Hematopoietic multipotent progenitor cell treated with erythropoietin and hydrocortisone succinate and interleukin-3 and kit ligand, for 6 days (in vitro differentiated cells): ENCODE measurements around the gene ZNF160.
"Not testable (repeated sequence)": the region's sequence is repeated elsewhere in the genome, so short reads cannot be mapped to it uniquely, and the experiment has no call there.

Experiments used
- DNase-seq: peaks from one replicate; pipeline ENCODE4 v3.0.0-alpha.2; 2015

ZNF160 gene

DNA sequence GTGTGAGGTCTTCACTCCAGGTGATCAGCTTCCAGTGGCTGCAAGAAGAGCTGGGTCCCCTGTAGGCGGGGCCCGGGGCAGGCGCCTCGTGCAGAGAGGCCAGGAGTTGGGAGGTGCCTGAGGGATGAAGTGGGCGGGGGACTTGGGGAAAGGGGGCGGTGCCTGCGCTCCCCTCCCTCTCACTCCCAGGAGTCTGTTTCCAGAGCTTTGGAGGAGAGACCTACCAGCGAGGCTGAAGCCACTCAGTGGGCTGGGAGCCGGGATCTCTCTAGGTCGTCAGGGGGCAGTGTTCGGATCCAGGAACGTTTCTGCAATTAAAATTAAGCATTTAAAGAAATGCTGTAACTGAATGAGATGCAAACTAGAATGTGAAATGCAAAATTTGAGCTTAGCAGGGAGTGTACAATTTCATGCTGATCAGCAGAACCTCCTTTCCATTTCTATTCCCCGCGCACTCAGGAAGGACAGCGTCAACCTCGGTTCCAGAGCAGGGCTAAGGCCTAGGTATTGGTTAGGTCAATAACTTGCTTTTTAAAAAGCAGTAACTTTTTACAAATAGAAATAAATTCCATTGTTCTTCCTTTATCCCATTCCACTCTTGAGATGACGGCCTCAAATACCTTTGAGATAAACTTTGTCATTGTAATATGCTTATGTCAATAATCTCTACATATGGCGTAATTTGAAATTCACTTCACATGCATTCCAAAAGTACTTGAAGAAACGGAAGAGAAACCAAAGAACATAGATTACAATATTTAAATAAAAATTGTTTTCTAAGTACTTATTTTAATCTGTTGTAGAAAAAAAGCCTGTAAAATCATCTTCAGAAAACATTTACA is 11.6 kb downstream of the ZNF160 start:
- DNase-seq = no peak

DNA sequence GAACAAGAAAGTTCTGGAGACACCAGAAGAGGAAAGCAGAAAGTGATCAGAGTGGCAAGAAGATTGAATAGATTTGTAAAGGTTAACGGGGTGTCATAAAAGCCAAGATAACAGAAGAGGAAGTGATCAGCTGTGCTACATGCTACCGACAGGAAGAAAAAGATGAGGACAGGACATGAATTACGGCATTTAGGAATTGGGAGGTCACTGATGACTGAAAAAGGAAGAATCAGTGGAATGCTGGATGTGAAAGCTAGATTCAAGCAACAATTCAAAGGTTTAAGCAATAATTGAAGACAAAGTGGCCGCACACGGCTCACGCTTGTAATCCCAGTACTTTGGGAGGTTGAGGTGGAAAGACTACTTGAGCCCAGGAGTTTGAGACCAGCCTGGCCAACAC is 15.1 kb downstream of the ZNF160 start:
- DNase-seq = peak; percentile 7

DNA sequence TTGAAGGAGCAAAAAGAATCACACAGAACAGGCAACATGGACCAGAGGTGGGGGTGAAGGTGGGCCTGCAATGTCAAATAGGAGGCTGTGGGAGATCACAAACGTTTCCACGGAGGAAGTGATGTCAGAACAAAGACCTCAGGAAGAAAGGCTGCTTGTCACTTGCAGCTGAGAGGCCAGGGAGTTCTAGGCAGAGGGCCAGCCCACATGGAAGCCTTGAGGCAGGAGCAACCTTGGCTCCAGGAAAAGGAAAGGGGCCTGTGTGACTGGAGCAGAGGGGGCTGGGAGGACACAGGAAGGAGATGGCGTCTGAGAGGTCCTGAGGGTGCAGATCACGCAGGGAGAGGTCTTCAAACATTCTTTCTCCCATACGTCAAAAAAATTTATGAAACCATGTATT is 16.3 kb downstream of the ZNF160 start:
- DNase-seq = no peak

GRCh38 chr19:53085496-53085895 is 17.7 kb downstream of the ZNF160 start:
- DNase-seq = no peak

- DNase-seq = no peak
Observed at GRCh38 chr19:53082929-53083328, 20.3 kb downstream of the ZNF160 start.

DNA sequence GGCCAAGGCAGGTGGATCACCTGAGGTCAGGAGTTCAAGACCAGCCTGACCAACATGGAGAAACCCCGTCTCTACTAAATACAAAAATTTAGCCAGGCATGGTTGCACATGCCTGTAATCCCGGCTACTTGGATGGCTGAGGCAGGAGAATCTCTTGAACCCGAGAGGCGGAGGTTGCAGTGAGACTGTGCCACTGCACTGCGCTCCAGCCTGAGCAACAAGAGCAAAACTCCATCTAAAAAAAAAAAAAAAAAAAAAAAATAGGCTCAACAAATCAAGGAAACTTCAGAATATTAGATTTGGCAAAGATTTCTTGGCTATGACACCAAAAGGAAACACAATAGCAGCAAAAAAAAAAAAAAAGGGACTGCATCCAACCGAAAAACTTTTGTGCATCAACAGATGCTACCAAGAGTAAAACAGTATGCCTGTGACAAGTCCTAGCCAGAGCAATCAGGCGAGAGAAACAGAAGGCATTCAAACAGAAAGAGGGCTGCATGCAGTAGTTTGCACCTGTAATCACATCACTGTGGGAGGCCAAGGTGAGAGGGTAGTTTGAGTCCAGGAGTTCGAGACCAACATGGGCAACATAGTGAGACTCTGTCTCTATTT is 23.8 kb downstream of the ZNF160 start:
- no peak for DNase-seq

DNA sequence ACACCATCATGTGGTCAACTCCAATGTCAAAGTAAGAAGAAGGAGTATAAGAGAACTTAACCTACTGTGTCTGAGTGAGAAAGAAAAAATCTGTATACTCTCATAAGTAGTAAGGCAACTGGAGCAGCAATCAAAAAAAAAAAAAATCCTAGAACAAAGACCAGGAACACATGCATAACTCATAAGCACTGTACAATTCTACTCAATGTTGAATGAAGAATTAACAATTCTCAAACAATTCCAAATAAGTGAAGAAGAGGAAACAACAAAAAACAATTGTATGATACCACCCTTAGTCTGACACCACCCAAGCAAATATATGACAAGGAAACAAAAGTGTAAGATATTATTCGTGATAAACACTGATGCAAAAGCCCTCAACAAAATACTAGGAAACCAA is 24.6 kb downstream of the ZNF160 start:
- no peak for DNase-seq

DNA sequence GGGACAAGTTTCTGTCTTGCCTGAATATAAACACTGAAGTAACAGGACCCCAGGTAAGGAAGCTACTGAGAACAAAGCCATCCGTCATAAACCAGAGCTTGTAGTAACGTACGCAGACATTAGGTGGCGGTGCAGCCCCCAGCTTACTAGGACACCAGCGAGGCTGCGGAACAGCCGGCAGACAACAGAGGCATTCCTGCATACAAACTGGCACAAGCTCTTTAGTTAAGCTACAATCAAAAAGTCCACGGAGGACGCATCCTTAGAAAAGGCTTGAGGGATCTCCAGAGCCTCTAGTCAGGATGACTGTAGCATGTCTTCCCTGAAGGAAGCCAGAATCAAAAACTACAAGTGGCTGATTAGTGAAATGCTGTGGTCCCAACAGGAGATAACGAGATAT is 26.2 kb downstream of the ZNF160 start:
- DNase-seq = peak; percentile 7

DNA sequence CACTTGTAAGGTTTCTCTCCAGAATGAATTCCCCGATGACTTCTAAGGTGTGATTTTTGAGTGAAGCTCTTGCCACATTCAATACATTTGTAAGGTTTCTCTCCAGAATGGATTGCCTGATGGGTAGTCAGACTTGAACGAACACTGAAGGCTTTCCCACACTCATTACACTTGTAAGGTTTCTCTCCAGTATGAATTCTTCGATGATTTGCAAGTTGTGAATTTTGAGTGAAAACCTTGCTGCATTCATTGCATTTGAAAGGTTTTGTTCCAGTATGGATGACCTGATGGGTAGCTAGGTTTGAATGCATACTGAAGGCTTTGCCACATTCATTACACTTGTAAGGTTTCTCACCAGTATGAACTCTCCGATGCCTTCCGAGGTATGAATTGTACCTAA is 34.4 kb downstream of the ZNF160 start:
- DNase-seq = no peak

DNA sequence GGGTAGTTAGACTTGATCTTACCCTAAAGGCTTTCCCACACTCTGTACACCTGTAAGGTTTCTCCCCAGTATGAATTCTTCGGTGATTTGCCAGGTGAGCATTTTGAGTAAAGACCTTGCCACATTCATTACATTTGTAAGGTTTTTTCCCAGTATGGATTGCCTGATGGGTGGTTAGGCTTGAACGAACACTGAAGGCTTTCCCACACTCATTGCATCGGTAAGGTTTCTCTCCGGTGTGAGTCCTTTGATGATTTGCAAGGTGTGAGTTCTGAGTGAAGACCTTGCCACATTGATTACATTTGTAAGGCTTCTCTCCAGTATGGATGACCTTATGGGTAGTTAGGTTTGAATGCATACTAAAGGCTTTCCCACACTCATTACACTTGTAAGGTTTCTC is 35.0 kb downstream of the ZNF160 start:
- DNase-seq = no peak

DNA sequence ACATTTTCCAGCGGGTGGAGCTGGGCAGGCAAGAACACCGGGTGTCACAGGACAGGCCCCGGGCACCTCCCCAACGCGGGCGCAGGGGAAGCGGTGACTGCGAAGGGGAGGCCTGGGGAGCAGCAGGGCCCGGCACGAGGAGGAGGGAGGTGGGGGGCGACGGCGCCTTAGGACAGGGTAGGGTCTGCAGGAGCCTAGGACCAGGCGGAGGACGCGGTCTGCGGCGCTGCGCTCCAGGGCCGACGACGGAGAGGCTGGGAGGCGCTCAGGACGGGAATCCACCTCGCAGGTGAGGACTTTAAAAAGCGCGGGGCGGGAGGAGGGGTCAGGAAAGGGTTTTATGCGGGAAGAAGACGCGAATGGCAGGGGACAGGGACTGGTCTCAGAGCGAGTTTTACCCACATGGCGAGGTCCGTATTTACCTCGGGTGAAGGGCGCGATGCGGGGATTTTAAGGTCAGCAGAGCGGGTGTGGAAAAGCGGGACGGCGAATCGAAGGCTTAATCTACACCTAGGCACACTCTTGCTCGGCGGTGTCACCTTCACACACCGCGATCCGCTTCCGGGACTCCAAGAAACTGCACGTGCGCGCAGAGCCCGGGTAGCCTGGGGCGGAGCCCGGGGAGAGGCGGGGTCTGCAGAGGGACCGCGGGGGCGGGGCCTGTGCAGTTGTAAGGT is 45.2 kb downstream of the ZNF160 start:
- DNase-seq = no peak

GRCh38 chr19:53055117-53055516 is 48.1 kb downstream of the ZNF160 start:
- no peak for DNase-seq

DNA sequence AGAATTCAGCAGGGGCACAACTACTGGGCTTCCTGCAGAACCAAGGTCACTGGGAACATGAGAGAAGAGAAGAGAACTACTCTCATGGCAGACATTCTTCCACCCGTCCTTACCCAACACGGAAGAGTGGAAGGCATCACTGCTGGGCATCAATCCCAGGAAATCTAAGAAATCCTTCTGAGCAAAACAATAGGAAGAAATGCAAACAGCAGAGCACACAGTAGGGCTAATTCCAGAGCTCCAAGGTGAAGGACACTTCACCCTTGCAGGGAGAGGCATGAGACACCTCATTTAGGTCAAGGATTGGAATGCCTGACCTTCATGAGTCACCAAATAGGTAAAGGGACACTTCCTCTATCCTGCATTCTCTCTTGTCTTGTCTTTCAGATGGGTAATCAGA is 55.8 kb downstream of the ZNF160 start:
- no peak for DNase-seq

DNA sequence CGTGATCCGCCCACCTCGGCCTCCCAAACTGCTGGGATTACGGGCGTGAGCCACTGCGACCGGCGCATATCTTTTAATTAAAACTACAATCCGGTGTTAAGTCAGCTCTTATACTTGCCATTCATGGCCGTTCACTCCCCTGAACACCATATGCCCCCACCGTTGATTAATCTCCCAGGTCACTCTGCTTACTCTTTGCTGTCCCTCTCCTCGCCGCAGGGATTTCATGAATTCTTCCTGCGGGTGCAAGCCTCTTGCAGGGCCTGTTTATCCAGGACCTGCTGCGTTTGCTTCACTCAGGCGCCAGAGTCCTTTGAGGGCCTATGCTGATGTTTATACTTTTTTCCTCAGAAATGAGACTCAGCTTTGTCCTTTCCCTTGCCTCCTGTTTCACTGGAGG is 57.7 kb downstream of the ZNF160 start:
- no peak for DNase-seq

DNA sequence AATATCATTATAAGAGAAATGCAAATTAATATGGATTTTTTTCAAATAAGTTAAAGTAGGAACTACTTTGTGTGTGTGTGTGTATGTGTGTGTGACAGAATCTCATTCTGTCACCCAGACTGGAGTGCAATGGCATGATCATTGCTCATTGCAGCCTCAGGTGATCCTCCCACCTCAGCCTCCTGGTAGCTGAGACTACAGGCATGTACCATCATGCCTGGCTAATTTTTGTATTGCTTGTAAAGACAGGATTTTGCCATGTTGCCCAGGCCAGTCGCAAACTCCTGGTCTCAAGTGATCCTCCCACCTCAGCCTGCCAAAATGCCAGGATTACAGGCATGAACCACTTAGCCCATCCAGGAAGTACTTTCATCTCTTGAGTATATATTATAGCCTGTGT is 61.9 kb downstream of the ZNF160 start:
- DNase-seq = no peak

DNA sequence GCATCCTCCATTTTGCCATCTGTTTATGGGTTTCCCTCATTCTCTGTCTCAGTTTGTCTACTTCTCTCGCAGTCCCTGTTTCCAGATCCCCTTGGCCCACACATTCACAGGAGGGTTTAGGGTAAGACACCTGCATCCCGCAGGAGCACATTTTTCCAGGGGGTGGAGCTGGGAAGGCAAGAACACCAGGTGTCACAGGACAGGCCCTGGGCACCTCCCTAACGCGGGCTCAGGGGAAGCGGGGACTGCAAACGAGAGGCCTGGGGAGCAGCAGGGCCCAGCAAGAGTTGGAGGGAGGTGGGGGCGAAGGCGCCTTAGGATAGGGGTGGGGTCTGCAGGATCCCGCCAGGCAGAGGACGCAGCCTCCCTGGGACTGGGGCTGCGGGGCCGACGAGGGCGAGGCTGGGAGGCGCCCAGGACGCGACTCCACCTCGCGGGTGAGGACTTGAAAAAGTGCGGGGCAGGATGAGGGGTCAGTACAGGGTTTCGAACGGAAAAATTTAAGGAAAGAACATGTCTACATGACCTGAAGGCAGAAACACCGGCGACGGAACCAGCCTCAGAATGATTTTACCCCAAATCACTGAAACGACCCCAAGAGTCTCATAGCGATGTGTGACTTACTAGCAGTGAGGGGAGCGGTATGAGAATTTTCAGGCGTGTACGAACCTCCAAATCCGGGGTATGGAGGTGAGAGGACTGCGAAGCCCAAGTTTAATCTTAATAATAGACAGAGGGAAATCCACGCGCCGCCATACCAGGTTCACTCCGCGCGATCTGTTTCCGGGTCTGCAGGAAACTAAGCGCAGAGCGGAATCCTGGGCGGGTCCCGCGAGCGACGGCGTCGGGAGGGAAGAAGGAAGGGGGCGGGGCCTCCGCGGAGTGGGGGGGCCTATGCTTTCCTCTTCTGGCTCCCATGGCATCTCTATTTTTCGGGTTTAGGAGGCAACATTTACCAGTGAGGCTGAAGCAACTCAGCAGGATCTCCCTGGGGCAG is 65.8 kb downstream of the ZNF160 start:
- DNase-seq = peak; percentile 10

- no peak for DNase-seq
Observed at GRCh38 chr19:53034948-53035675, 68.1 kb downstream of the ZNF160 start.

DNA sequence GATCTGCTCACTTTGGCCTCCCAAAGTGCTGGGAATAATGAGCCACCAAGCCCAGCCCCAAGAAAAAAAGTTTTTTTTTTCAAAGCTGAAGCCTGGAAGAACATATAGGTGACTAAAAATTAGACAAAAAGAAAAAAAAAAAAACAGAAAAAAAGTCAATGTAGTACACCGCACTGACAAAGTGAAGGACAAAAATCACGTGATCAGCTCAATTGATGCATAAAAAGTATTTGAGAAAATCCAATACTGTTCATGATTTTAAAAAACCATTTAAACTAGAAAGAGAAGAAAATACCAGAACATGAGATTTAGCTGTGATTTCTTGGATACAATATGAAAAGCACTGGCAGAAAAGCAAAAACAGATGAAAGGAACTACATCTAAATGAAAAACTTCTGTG is 69.2 kb downstream of the ZNF160 start:
- DNase-seq = no peak

DNA sequence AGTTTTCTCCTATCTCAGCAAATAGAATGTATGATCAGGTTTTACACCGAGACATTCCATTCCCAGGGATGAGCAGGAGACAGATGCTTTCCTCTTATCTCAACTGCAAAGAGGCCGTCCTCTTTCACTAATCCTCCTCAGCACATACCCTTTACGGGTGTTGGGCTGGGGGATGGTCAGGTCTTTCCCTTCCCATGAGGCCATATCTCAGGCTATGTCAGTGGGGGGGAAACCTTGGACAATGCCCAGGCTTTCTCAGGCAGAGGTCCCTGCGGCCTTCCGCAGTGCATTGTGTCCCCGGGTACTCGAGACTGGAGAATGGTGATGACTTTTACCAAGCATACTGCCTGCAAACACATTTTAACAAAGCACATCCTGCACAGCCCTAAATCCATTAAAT is 74.9 kb downstream of the ZNF160 start:
- not testable (repeated sequence) for DNase-seq

- peak; percentile 5 for DNase-seq
Observed at GRCh38 chr19:53019684-53020083, 83.5 kb downstream of the ZNF160 start.
